PFSK-1 (cell line): ENCODE results near the gene HOXC6.

Experiments
- POLR2AphosphoS5 ChIP-seq: IDR thresholded peaks from 2 replicates; pipeline ENCODE4 v1.6.1; 2012; ENCODE audit warnings: low read depth, mild to moderate bottlenecking, control low read depth, low read length, moderate library complexity
- SIN3A ChIP-seq: IDR thresholded peaks from 2 replicates; pipeline ENCODE4 v1.6.1; 2012; ENCODE audit warnings: mild to moderate bottlenecking, low read length, moderate library complexity, borderline replicate concordance; ENCODE audit not compliant: insufficient read depth
- TAF1 ChIP-seq: IDR thresholded peaks from 2 replicates; pipeline ENCODE4 v1.6.1; 2012; ENCODE audit warnings: low read length, control low read depth, borderline replicate concordance; ENCODE audit not compliant: insufficient read depth
- TF ChIP-seq, protein P1 (sequence below), 2 experiments: IDR thresholded peaks; 2 replicates each; pipeline versions ENCODE4 v1.6.1 to v1.8.0; 2011 to 2012; ENCODE audit warnings: low read depth in 2 of 2, low read length in 2 of 2, control low read depth in 1 of 2, inconsistent platforms in 1 of 2, mild to moderate bottlenecking in 1 of 2, moderate library complexity in 1 of 2; ENCODE audit not compliant: insufficient read depth in 1 of 2

DNA sequence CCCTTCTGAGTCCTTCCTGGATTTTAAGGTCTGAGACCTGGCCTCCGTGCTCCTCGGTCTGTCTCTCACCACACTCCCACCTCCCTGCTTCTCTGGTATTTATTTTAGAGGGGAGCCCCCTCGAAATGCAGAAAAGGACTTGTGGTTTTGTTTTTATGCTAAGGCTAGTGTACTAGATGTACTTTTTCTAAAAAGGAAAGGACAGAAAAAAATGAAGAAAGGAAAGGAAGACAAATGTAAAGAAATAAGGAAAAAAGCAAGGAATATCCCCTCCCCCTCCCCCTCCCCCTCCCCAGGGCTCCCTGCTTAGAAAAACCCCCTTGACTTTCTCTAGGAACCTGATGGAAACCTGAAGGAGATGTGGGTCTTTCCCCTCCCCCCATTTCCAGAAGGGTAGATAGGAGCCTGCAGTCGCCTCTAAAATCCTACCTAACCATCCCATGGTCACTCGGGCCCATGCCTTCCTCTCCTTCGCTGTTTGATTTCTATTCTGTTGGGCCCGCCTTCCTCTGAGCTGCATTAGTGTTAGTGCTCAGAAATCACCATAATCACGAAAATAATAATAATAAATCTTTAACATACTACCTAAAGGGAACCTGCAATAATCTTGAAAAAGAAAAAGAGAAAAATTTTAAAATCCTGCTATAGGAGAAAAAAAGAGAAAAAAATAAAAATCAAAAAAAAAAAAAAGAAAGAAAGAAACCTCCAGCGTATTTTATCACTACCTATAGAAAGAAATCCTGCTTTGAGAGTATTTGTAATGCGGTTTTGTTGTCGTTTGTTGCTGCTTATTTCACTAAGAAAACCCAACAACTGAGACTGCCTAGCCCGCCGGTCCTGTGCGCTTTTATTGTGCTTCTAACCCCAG, 16.3 kb upstream of the HOXC6 start:
- TF ChIP-seq POLR2AphosphoS5 (no peak), TAF1 (no peak), SIN3A (no peak)
- TF ChIP-seq, protein P1, sequence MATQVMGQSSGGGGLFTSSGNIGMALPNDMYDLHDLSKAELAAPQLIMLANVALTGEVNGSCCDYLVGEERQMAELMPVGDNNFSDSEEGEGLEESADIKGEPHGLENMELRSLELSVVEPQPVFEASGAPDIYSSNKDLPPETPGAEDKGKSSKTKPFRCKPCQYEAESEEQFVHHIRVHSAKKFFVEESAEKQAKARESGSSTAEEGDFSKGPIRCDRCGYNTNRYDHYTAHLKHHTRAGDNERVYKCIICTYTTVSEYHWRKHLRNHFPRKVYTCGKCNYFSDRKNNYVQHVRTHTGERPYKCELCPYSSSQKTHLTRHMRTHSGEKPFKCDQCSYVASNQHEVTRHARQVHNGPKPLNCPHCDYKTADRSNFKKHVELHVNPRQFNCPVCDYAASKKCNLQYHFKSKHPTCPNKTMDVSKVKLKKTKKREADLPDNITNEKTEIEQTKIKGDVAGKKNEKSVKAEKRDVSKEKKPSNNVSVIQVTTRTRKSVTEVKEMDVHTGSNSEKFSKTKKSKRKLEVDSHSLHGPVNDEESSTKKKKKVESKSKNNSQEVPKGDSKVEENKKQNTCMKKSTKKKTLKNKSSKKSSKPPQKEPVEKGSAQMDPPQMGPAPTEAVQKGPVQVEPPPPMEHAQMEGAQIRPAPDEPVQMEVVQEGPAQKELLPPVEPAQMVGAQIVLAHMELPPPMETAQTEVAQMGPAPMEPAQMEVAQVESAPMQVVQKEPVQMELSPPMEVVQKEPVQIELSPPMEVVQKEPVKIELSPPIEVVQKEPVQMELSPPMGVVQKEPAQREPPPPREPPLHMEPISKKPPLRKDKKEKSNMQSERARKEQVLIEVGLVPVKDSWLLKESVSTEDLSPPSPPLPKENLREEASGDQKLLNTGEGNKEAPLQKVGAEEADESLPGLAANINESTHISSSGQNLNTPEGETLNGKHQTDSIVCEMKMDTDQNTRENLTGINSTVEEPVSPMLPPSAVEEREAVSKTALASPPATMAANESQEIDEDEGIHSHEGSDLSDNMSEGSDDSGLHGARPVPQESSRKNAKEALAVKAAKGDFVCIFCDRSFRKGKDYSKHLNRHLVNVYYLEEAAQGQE (IDR thresholded peaks at IDR 0.05; ENCODE audit: insufficient read depth in 1 of 2, low read depth in 2 of 2, low read length in 2 of 2), result no peak
